HUES48 (cell line): ENCODE results near the gene MICU1.
"Not testable (repeated sequence)": the region's sequence is repeated elsewhere in the genome, so short reads cannot be mapped to it uniquely, and the experiment has no call there.

Experiments
- H3K27ac ChIP-seq: one replicate; pipeline ENCODE4 v1.7.0; 2013; ENCODE audit warnings: low read depth, low read length, inconsistent platforms
- H3K27me3 ChIP-seq: 2 replicates; pipeline ENCODE4 v1.6.1; 2013; ENCODE audit warnings: mild to moderate bottlenecking, low read length; ENCODE audit not compliant: control insufficient read depth, insufficient read depth
- H3K36me3 ChIP-seq: 2 replicates; pipeline ENCODE4 v1.6.1; 2013; ENCODE audit warnings: low read length; ENCODE audit not compliant: control insufficient read depth, insufficient read depth
- H3K4me1 ChIP-seq: 2 replicates; pipeline ENCODE4 v1.6.1; 2013; ENCODE audit warnings: mild to moderate bottlenecking, low read length; ENCODE audit not compliant: control insufficient read depth, insufficient read depth
- H3K4me3 ChIP-seq: 2 replicates; pipeline ENCODE4 v1.5.1; 2013; ENCODE audit warnings: mild to moderate bottlenecking, low read depth, low read length
- H3K9ac ChIP-seq: 2 replicates; pipeline ENCODE4 v1.6.1; 2013; ENCODE audit warnings: mild to moderate bottlenecking, low read depth, low read length, moderate library complexity
- H3K9me3 ChIP-seq: 2 replicates; pipeline ENCODE4 v1.6.1; 2013; ENCODE audit warnings: low read length; ENCODE audit not compliant: control insufficient read depth, insufficient read depth

The MICU1 gene

GRCh38 chr10:72390764-72391163, 235.1 kb downstream of the MICU1 start:
- no peak overlapping the region for H3K4me3 ChIP-seq
- H3K9ac ChIP-seq = no peak overlapping the region
- no peak overlapping the region for H3K27ac ChIP-seq
- no peaks in the 10 kb centered on the region for H3K4me1 ChIP-seq
- H3K27me3 ChIP-seq = no peaks in the 10 kb centered on the region
- H3K36me3 ChIP-seq = no peaks in the 10 kb centered on the region
- no peaks in the 10 kb centered on the region for H3K9me3 ChIP-seq

DNA sequence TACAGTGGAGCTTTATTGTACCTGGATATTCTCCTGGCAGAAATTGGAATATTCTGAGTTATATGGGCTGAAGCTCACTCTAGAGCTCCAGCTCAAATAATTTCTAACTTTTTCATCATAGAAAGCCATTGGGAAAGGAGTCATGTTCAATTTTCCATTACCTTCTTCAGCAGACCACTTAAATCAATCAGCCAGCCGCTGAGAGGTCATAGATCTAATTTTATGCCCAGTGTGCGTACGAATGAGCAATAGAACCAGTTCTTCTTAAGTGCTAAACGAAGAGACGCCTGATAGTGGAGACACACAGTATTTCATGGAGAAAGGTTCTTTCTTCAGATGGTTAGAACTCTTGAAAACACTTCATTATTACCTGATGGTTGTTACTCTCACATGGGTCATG, 236.2 kb downstream of the MICU1 start:
- H3K4me1 ChIP-seq = 0 out of 2 replicates have a peak, but pooled peaks cover under 1% of the 10 kb centered on the region
- H3K36me3 ChIP-seq = no peaks in the 10 kb centered on the region
- no peak overlapping the region for H3K27ac ChIP-seq
- no peak overlapping the region for H3K9ac ChIP-seq
- no peaks in the 10 kb centered on the region for H3K27me3 ChIP-seq
- H3K4me3 ChIP-seq = no peak overlapping the region
- no peaks in the 10 kb centered on the region for H3K9me3 ChIP-seq

DNA sequence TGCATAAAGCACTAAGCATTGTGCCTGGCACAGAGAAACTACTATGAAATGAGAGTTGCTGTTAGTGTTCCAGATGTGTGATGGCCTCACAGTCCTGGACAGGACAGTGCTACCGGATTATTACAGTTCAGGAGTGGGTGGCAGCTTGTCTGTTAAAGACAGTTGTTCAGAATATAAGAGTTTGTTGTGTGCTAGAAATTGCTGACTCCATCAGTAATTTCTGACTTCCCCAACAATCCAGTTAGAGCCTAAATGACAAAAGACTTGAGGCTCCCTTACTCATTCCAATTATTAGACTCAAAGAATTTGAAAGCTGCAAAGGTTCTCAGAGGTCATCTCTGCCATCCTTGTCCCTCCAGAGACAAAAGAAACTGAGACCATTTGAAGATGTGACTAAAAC, 236.9 kb downstream of the MICU1 start:
- Histone ChIP-seq H3K9ac (no peak overlapping the region), H3K4me1 (peaks cover 4% of the 10 kb centered on the region; the same call in 1 of the 2 replicates), H3K27me3 (no peaks in the 10 kb centered on the region), H3K36me3 (no peaks in the 10 kb centered on the region), H3K4me3 (no peak overlapping the region), H3K27ac (no peak overlapping the region), H3K9me3 (no peaks in the 10 kb centered on the region)

DNA sequence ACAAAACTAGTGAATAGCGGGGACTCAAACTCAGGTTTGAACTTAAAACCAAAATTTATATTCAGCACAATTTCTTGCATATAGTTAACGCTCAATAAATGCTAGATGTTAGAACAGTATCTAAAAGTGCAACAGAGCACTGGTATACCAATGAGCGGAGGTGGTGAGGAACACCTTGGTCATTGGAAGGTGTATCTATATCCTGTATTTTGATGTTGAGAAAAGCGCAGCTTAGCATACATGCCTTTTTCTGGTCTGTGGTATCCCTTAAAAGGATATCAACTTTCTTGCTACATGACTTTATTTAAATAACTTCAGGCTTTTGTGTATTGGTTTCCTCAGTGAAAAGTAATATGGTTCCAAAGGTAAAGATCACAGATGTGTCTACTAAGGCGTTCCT, 237.8 kb downstream of the MICU1 start:
- Histone ChIP-seq H3K9me3 (no peaks in the 10 kb centered on the region), H3K27ac (no peak overlapping the region), H3K4me1 (peaks cover 4% of the 10 kb centered on the region; the same call in 1 of the 2 replicates), H3K9ac (no peak overlapping the region), H3K27me3 (no peaks in the 10 kb centered on the region), H3K36me3 (no peaks in the 10 kb centered on the region), H3K4me3 (no peak overlapping the region)

GRCh38 chr10:72386916-72387586, 238.8 kb downstream of the MICU1 start:
- H3K9me3 ChIP-seq = no peaks in the 10 kb centered on the region
- H3K36me3 ChIP-seq = no peaks in the 10 kb centered on the region
- H3K27me3 ChIP-seq = no peaks in the 10 kb centered on the region
- no peak overlapping the region for H3K9ac ChIP-seq
- H3K27ac ChIP-seq = no peak overlapping the region
- H3K4me1 ChIP-seq = peaks cover 4% of the 10 kb centered on the region; the same call in 1 of the 2 replicates
- no peak overlapping the region for H3K4me3 ChIP-seq

GRCh38 chr10:72385724-72386123, 240.2 kb downstream of the MICU1 start:
- Histone ChIP-seq H3K36me3 (no peaks in the 10 kb centered on the region), H3K9ac (no peak overlapping the region), H3K4me1 (peaks cover 14% of the 10 kb centered on the region), H3K27ac (no peak overlapping the region), H3K4me3 (no peak overlapping the region), H3K9me3 (no peaks in the 10 kb centered on the region), H3K27me3 (no peaks in the 10 kb centered on the region)

- peaks cover 14% of the 10 kb centered on the region for H3K4me1 ChIP-seq
- H3K4me3 ChIP-seq, H3K36me3 ChIP-seq, H3K9me3 ChIP-seq, H3K9ac ChIP-seq, H3K27ac ChIP-seq, H3K27me3 ChIP-seq: not testable (repeated sequence)
Measured at GRCh38 chr10:72384982-72385381, 240.9 kb downstream of the MICU1 start.

DNA sequence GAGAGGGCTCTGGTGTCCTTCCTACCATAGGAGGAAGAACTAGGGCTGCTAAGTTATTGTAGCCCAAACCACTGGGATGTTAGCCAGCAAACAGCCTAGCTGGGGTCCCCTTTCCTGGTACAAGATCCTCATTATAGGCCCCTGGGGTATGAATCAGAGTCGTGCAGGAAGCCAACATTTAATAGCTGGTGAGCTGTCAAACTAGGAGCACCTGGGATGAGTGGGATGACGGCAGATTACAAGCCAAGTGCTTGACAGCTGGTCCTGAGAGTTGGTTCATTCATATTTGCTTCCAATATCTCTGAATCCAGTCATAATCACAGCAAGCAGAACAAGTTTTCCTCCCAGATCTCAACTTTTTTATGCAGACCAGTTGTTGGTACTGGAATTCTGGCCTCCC, 246.1 kb downstream of the MICU1 start:
- Histone ChIP-seq H3K4me1 (peaks cover 25% of the 10 kb centered on the region), H3K9me3 (no peaks in the 10 kb centered on the region), H3K4me3 (no peak overlapping the region), H3K36me3 (no peaks in the 10 kb centered on the region), H3K27ac (no peak overlapping the region), H3K27me3 (no peaks in the 10 kb centered on the region), H3K9ac (no peak overlapping the region)

- no peak overlapping the region for H3K9ac ChIP-seq
- no peaks in the 10 kb centered on the region for H3K27me3 ChIP-seq
- no peaks in the 10 kb centered on the region for H3K36me3 ChIP-seq
- H3K9me3 ChIP-seq = no peaks in the 10 kb centered on the region
- peaks cover 21% of the 10 kb centered on the region for H3K4me1 ChIP-seq
- peak overlapping the region; percentile 28 for H3K27ac ChIP-seq
- 0 out of 2 replicates have a peak overlapping the region, but pooled peaks have one; percentile 16 for H3K4me3 ChIP-seq
Measured at GRCh38 chr10:72379062-72379461, 246.8 kb downstream of the MICU1 start.

- H3K27me3 ChIP-seq = no peaks in the 10 kb centered on the region
- no peak overlapping the region for H3K9ac ChIP-seq
- no peak overlapping the region for H3K4me3 ChIP-seq
- H3K36me3 ChIP-seq = no peaks in the 10 kb centered on the region
- peaks cover 12% of the 10 kb centered on the region for H3K4me1 ChIP-seq
- H3K27ac ChIP-seq = no peak overlapping the region
- no peaks in the 10 kb centered on the region for H3K9me3 ChIP-seq
Measured at GRCh38 chr10:72375585-72375984, 250.3 kb downstream of the MICU1 start.

- Histone ChIP-seq H3K36me3 (no peaks in the 10 kb centered on the region), H3K4me1 (peaks cover 12% of the 10 kb centered on the region), H3K27ac (no peak overlapping the region), H3K27me3 (no peaks in the 10 kb centered on the region), H3K4me3 (no peak overlapping the region), H3K9me3 (no peaks in the 10 kb centered on the region), H3K9ac (no peak overlapping the region)
Measured at GRCh38 chr10:72375173-72375572, 250.7 kb downstream of the MICU1 start.
